NCI-H1092 (cell line): ENCODE data around the gene SNCAIP.

Experiments used
- DNase-seq: peaks from one replicate; lab custom pipeline; 2025; lab: John Stamatoyannopoulos, UW

The SNCAIP gene

DNA sequence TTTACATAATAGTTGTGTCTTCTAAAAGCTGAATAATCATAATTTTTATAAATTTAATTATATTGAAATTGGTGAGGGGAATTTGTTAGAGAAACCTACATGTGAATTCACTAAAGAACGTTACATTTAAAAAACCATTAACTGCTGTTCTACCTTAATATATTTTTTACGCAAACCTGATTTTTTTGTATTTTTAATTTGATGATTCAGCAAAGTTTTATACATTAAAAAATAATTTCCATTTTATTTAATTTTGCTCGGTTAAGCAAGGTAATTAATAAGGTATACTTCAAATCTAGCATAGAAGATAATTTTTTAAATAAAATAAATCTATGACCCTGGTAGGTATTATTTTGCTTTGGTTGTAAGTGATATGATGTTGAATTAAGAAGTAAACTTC, 114.3 kb downstream of the SNCAIP start:
- DNase-seq: no peak

DNA sequence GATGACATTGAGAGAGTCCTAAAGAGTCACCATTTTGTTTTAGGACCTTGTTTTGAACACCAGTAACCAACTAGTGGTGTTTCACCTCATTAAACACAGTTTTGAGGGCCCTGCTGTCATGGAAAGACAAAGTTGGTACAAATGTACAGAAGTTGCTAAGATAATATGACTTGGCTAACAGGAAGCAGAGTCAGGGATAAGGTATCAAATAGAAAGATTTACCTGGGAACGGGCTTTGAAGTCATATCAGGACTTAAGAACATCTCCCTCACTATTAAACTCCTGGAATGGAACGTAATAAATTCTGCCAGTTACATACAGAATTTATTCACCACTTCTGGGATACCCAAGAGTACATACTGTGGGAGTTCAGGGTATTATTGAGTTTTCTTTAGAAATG, 115.6 kb downstream of the SNCAIP start:
- no peak for DNase-seq

DNA sequence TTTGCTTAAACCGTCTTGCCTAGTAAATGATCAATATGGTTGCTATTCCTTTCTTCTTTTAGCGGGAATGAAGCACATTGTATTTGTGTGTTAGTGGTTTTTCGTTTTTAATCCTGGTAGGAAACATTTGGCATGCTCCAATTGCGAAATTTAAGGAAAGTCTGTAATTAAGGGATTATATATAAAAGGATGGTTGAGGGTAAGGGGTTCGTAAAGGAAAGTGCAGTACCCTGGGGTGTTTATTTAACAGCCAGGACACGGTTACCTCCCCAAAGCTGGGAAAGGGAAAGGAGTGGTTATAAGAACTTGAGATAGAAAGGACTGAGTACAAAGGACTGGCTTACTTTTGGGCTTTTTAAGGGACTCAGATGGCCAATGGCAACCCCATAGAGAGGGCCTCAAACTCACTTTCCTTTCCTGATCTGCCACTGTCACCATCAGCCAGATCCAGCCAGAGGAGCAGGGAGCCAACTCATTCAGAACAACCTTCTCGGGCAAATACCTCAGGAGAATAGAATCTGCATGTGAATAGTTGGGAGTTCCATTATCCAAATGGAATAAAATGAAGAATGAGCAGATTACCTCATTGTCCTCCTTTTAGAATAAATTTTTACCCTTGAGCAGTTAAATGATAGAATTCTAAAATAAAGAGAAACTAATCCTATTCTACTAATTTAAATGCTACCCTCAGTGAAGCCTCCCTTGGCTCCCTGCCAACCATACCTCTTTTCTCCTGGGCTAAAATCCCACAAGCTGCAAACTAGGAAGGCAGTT, 117.7 kb downstream of the SNCAIP start:
- no peak for DNase-seq

DNA sequence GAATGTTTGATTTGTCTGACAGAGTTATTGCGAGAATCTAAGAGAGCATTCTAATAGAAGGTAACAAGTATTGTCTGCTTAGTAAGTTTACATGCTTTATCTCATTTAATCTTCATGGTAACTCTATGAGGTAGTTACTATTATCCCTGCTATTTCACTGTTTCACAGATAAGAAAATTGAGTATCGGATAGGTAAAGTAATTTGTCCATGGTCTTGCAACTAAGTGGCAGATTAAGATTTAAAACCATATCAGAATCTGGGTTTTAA, 118.2 kb downstream of the SNCAIP start:
- no peak for DNase-seq

DNA sequence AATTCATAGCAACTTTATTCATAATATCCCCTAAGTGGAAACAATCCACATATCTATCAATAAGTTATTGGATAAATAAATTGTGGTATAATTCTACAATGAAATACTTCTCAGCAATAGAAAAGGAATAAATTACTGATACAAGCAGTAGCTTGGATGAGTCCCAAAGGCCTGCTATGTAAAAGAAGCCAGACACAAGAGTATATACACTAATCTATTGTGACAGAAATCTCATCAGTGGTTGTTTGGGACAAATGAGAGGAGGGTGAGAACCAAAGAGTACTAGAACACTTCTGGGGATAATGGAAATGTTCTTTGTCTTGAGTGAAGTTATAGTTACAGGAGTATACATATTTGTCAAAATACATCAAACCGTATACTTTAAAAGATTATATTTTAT, 119.3 kb downstream of the SNCAIP start:
- DNase-seq: no peak

DNA sequence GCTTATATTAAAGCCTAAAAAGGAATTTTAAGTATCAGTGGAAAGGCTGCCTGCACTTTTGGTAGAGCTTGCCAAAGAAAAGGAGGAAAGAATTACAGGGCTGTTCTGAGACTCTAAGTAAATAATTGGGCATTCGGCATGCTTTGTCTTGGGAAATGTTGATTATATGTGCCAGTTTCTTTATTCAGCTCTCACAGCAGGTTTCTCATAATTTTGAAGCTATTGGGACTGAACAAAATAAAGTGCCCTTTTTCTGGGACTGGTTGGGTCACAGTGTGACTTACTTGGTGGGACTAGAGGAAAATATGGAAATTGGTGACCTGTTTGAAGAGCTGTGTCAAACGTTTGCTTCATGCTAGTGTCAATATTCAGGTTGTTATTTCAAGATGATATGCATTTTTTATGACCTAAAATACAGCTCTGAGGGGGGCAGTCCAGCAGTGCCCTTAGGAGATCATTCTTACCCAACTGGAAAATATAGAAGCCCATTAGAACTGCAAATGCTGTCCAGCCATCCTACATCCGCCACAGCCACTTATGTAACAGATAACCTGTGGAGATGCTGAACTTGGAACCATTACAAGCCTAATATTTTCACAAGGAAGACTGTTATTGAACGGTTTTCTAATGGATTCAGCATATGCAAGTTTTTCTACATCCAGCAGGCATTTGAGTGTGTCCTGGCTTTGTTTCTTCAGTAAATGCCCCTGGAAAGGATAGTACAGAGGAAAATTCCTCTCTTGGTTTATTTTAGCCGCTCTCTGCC, 122.4 kb downstream of the SNCAIP start:
- DNase-seq: no peak

DNA sequence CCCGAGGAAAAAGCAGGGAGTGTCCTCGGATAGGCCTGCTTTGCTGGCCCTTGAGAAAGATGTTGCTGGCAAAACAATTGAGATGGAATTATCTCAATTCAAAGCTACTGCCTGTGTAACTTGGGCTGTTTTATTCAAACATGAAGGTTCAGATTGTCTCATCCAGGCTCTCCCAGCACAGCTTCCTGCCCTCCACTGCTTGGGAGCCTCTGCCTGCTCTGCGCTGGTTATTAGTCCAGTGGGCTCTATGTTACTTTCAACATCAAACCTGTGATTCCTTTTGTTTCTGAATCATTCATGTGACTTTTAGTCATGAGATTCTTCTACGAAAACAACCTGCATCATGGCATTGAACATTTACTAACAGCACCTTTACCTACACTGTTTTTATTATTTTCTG, 123.2 kb downstream of the SNCAIP start:
- DNase-seq: no peak

DNA sequence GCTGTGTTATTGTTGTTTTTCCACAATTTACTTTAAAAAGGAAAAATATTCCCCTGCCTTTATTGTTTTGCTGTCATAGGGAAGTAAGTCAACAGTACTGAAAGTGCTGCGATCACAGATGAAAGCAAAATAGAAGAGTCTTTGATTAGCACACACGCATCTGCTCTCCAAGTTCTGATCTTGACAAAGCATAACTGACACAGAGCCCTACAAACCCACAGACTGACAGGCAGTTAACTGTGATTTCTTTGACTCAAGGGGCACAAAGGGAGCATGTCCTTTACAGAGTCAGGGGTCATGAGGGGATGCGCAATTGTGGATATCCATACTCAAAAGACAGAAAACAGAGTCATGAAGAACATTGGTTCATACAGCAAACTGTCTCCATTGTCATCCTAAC, 123.7 kb downstream of the SNCAIP start:
- no peak for DNase-seq

DNA sequence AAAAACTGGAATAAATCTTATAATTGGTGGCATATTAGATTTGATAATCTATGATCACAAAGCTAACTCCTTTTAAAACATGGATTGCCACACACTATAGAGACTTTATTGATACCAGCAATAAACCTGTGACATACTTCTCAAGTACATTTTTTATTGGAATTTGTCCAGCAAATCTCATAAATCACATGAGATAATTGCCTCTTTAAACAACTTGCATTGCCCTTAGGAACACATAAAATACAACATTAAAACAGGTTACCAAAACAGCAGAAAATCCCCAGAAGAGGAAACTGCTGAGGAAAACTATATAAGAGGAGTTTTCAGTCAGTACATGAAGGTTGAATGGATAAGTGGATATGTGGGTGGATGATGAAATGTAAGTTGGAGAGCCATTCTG, 124.6 kb downstream of the SNCAIP start:
- DNase-seq: no peak

DNA sequence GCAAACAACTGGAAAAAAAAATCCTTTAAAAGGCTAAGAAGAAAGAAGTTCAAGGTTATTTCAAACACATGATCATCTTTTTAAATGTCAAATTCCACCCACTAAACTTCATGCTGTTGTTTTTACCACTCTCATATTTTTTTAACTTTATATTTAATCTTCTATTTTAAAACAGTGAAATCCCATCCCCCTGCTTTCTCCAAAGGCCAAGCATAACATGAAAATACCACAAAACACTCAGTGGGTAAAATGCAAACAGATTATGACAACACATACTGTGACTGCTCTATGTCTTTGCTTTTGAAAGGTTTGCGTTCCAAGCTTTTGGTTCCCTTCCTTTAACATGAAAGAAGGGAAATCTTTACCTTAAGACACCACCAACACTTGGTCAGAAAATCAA, 127.6 kb downstream of the SNCAIP start:
- DNase-seq: no peak

DNA sequence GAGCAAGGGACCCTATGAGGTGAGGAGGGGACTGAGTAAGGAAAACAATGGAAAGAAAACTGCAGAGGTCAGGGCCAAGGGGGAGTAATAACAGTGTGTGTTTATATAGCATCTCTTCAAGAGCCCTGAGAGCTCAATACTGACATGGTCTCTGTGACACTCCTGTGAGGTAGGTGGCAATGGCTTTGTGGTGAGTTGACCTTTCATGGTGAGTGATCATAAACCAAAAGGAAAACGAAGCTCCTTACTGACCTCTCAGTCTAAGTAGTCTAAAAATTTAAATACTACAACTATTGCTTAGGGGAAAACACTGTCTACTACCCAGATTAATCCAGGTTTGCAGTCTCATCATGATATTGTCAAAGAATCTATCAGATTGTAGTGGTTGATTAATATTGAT, 130.9 kb downstream of the SNCAIP start:
- DNase-seq: no peak

DNA sequence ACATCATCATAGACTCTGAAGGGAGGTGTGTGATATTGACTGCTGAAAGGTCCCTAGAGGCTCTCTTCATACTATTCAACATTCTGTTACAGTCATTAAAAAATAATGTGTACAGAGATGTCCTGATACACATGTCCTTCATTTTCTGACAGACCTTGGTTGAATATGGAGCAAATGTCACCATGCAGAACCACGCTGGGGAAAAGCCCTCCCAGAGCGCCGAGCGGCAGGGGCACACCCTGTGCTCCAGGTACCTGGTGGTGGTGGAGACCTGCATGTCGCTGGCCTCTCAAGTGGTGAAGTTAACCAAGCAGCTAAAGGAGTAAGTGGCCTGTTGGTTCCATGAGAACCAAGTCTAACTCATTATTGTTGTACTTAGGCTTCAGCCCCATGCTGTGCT, 132.4 kb downstream of the SNCAIP start:
- DNase-seq: no peak

DNA sequence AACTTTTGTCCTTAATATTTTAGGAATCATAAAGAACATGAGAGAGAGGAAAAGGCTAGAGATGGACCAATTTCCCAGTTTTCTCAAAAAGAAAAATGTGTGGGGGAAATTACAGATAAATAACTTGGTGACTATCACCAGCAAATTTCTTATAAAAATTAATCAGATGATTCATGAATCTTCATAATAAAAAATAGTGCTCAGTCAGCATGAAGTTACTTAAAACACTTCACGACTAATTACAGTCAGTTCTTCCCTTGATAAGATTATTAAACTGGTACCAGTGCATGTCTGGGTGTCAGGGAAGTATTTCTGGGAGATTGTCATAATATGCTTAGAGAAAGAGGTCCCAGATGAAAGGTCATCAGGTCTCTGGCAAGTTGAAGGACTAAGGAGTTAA, 133.0 kb downstream of the SNCAIP start:
- no peak for DNase-seq

DNA sequence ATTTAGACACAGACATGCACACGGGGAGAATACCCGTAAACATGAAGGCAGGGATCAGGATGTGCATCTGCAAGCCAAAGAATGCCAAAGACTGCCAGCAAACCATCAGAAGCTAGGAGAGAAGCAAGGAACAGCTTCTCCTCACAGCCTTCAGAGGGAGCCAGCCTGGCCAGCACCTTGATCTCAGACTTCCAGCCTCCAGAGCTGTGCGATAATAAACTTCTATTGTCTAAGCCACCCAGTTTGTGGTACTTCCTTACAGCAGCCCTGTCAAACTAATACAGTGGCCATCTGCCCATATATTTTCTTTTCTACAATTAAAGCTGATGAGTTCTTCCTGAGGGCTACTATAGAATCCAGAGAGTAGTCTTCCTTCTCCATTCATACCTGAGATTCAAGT, 135.0 kb downstream of the SNCAIP start:
- DNase-seq: no peak

DNA sequence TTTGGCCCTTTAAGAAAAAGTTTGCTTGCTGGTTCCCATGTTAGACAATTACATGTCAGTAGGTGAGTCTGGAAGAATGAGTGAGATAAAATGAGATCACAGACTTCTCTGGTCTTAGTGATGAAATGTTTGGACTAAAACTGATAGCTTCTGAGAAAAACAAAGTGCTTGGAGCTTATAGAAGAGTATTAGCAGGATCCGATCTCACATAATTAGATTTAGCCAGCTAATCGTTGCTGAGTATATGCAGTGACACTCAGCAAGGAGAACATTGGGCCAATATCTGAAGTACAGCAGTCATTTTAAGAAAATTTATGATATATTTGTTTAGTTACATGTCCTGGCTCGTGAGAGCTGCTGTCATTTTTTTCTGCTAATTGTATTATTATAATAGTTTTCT, 135.8 kb downstream of the SNCAIP start:
- no peak for DNase-seq

DNA sequence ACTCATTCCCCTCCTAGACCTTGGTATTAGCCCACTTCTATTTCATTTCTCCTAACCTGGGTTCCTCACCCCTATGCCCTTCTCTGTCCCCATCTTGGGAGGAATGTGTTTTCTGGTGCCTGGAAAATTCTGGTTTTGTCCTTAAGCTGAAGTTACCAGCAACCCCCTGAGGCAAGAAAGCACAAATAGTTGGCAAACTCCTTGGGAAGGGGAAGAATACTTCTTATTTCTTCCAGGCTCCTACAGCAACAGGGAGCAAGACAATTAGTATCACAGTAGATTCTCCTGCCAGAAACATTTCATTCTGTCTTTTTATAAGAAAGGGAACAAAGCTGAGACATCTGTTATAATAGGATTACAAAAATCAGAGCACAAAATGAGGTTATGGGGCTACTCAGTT, 142.5 kb downstream of the SNCAIP start:
- DNase-seq: no peak

DNA sequence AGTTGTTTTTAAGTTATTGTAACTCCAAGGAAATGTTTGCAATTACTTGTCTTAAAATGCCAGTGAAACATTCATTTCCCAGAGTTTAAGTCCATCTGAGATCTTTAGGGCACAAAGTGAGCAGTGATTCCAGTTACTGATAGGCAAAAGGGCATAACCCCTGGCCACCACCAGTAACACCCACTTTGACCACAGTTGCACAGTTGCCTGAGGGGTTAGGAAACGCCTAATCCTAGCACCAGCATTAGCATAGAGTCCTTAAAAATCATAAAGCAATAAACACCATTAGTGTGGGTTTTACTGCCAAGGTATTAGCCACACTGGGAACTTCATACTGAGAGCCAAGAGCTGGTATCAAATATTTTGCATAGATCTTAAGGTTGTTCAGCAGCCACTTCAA, 143.9 kb downstream of the SNCAIP start:
- no peak for DNase-seq

DNA sequence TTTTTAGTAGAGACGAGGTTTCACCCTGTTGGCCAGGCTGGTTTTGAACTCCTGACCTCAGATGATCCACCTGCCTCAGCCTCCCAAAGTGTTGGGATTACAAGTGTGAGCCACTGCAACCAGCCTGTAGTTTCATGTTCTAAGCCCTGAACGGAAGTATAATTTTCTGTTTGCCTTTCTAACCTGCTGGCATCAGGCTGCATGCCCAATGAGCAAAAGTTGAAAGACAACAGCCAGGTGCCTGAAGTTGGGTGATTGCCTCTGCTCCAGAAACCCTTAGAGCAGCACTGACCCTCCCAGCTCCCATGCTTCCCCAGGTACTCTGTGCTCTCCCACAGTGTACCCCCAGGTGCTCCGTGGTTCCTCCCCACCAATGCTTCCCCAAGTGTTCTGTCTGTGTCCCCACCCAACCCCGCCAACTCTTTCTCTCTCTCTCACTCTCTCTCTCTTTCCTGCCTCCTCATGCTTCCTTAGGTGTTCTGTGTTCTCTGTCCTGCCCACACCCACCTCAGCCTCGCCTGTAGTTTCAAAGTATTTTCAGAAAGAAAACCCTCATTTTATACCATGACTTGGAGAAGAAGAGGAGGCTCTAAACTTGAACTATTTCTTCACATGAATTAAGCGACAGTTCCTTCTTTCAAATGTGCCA, 145.3 kb downstream of the SNCAIP start:
- no peak for DNase-seq

DNA sequence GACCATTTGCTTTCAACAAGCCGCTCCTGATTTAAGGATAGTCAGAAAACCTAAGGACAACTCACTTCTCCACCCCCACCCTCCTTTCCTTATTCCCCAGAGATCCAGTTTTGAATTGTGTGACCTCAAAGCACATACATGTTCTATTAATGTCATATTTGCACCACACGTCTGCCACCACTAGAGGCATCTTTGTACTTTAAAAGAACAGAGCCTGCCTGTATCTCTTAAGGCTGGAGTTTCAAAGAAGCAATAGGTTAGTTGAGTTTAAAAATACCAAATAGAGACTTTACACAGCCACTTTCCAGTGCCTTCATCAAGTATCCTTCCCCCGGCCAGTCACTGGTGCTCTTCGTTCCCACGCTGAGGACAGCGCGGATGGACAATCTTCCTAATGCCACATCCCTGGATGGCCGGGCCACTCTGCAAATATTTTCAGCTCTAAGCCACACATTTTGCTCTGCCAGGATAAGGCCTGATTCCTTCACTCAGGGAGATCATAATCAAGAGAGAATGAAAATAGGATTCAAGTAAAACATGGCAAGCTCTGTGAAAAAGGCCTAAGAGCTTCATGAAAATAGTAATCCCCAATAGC, 146.3 kb downstream of the SNCAIP start:
- no peak for DNase-seq

DNA sequence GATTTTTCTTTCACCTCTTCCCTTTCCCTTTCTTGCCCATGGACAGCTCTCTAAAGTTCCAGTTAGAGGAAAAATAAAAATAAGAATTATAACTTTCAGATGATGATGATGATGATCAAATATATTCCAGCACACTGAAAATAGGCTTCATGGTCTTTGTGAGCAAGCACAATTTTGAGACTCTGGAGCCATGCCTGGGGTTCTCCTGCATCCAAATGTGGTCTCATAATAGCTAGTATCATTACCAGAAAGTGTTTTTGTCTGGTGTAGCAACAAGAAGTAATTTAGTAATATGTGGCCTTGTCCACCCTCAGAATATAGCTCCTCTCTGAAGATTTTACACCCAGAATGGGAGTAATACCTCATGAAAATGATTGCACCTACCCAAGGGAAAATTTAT, 150.4 kb downstream of the SNCAIP start:
- DNase-seq: no peak

DNA sequence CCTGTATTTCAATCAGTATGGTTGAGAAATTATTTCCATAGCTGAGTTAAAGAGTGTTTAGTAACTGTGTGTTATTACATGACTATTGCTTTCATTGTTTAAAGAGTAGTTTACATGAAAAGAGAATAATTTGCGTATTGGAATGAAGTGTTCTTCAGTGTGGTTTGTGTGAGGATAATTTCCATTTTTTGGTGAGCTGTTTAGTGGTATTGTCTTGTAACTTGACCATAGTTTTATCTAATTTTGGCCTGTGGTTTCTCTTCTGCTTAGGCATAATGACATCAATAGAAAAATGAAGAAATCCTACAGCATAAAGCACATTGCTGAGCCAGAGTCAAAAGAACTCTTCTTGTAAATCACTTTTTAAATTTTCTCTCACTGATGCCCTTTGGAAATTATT, 151.2 kb downstream of the SNCAIP start:
- DNase-seq: no peak

DNA sequence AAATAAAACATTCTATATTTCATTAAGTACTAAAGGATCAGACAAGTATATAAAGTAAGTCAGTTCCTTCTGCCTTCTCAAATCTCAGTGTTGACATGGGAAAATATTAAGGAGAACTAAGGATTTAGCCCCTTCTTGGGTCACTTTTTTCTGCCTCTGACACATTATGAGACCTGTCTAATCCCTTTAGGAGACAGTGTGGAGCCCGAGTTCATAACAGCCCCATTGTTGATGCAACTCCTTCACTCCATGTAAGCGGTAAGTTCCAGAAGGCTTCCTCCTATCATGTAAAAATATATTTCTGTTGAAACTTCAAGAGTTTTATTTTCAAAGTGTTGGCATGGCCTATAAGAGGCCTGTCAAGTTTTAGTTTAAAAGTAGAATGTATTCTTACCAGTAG, 152.2 kb downstream of the SNCAIP start:
- DNase-seq: no peak

DNA sequence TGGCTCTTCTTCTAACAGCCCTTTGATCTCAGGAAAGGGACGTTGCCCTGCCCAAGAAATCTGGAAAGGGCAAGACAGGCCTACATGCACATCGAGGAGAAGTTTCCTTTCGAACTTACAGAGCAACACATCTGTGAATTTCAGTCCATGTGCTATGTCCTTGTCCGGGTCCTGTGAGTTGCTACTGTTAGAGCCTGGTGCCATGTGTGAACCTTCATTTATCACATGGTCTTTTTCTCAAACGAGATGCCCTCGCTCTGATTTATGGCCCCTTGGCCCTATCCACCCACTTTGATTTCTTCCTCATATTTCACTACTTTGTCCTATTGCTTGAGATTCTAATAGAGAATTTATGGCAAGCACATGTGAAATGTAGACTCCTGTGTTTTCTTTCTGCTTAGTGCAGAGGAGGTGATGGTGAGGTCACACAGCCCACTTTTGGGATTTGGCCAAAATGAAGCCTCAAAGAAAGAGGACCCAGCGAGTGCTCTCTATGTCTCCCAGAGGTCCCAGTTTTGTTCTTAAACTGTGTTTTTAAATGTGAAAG, 153.1 kb downstream of the SNCAIP start:
- no peak for DNase-seq
